Heart right ventricle (tissue), 16 donors: ENCODE data around the gene MRPS18A. TPM values are rescaled to one million over a fixed set of nuclear protein-coding genes. Genes with fewer than 3 reads are reported as not detected.

Experiments used
- ATAC-seq, 8 donors: fragments of 200-7000 bp; cut with Tn5 transposase; one replicate each; pipeline ENCODE4 v1.9.1; 2020; ENCODE audit warnings: mild to moderate bottlenecking in 8 of 8, moderate library complexity in 8 of 8, moderate number of reproducible peaks in 1 of 8
- DNase-seq, 2 donors: peaks; one replicate each; pipeline ENCODE4 v3.0.0-alpha.2; 2020
- H3K27ac ChIP-seq, 10 donors: fragments of 200-600 bp; sonication (generic) in 2 of 10; one replicate each; pipeline versions ENCODE4 v1.5.0 to v1.8.0; 2020 to 2022; ENCODE audit warnings: mild to moderate bottlenecking in 3 of 10
- H3K27me3 ChIP-seq, 7 donors: fragments of 200-600 bp; one replicate each; pipeline ENCODE4 v1.8.0; 2021 to 2022; ENCODE audit warnings: mild to moderate bottlenecking in 2 of 7
- H3K36me3 ChIP-seq, 9 donors: fragments of 200-600 bp; sonication (generic) in 1 of 9; one replicate each; pipeline versions ENCODE4 v1.5.0 to v1.8.0; 2020 to 2022; ENCODE audit warnings: mild to moderate bottlenecking in 2 of 9
- H3K4me1 ChIP-seq, 9 donors: fragments of 200-600 bp; sonication (generic) in 1 of 9; one replicate each; pipeline versions ENCODE4 v1.5.0 to v1.8.0; 2020 to 2022; ENCODE audit warnings: mild to moderate bottlenecking in 4 of 9
- H3K4me3 ChIP-seq, 10 donors: fragments of 200-600 bp; sonication (generic) in 2 of 10; one replicate each; pipeline versions ENCODE4 v1.5.0 to v1.8.0; 2020 to 2022; ENCODE audit warnings: mild to moderate bottlenecking in 7 of 10, moderate library complexity in 2 of 10
- H3K9me3 ChIP-seq, 11 donors: fragments of 200-600 bp in 10 of 11; sonication (generic) in 2 of 11; one replicate each; pipeline versions ENCODE4 v1.5.0 to v1.8.0; 2013 to 2022; ENCODE audit warnings: mild to moderate bottlenecking in 2 of 11, control low read depth in 1 of 11, moderate library complexity in 1 of 11
- CTCF ChIP-seq, 9 donors: fragments of 200-600 bp; sonication (generic) in 2 of 9; IDR thresholded peaks; one replicate each; pipeline versions ENCODE4 v1.5.0 to v1.8.0; 2021 to 2022; ENCODE audit warnings: antibody characterized with exemption in 9 of 9, mild to moderate bottlenecking in 5 of 9, moderate library complexity in 1 of 9
- WGBS, 2 donors: extraction: QIAGEN DNeasy Blood & Tissue Kit; methylation state at CpG; one replicate each; pipeline ENCODE4 v1.1.7; 2013; ENCODE audit warnings: inconsistent platforms in 1 of 2; 5-methylcytosine and 5-hydroxymethylcytosine counted together
- intact Hi-C, 10 donors: fragments of 100-400 bp; cut with DNase I; formaldehyde crosslinking; loops; one replicate each; pipeline versions ENCODE4 v1.11.1 to v1.14.2; 2022
- polyA plus RNA-seq, 2 donors: library from polyadenylated mRNA; stranded (reverse); fragments of 200-250 nt; gene quantifications; one replicate each; pipeline ENCODE4 v1.2.3, GENCODE V29; 2013
- total RNA-seq, 10 donors: library from RNA; stranded (reverse); fragmentation: NEBNext Ultra II Directional in 3 of 10; extraction: Animal tissue kit (Norgen Biotek cat#: 25700) in 3 of 10; gene quantifications; one replicate each; pipeline versions ENCODE4 v1.2.1 to v1.2.4, GENCODE V29; 2021 to 2023
- donor health status: Arrhythmogenic right ventricular cardiomyopathy.
- donor health status: ischemic (EF 13 %, LVEDD 7.1; RV severe dilation, severe dysfunction).
- donor health status: healthy with polysubstance abuse.
- donor health status: DM: no; HTN: yes; CAD: no.
- donor health status: DM: no; HTN: no; CAD: no.
- donor health status: ischemic (EF 25% LVEDD 6.9; RV normal size, moderate dysfunction).
- donor health status: ischemic (EF 25% LVEDD 5.7; RV mildly dilated, moderate dysfunction).
- donor health status: healthy.
- donor health status: DM: yes; HTN: yes; CAD: no.
- donor health status: Ischemic cardiomyopathy.
- donor health status: ischemic (EF 35%, LVEDD 5.7; RV mildly dilated, moderate dysfunction).
- donor health status: nonischemic (EF 11% LVEDD 7.7; RV severe dilation, severe dysfunction).
- donor health status: DM: yes; HTN: yes; CAD: no.
- donor health status: PGD.
- donor health status: ischemic (EF 29% LVEDD 5.4; RV normal size, mild dysfunction).
- donor health status: nonischemic (EF 23%, LVEDD 6.1; RV moderate dilation, normal function).

Gene MRPS18A
- total and polyA plus RNA-seq, 12 donors: 30.4 to 103 (median 40.6) TPM

- Histone ChIP-seq H3K4me1 (peaks cover 26 to 49% (median 41%) of the 10 kb centered on the region in 9 donors), H3K27me3 (no peaks in the 10 kb centered on the region), H3K4me3 (no peak overlapping the region), H3K36me3 (peaks cover 0 to 32% (median 12%) of the 10 kb centered on the region in 9 donors), H3K27ac (peak overlapping the region in 9 of 10 donors; percentile 19 to 85 (median 79)), H3K9me3 (no peaks in the 10 kb centered on the region)
- 18 to 26% methylated on average over 17 of the region's 17 CpGs for WGBS, 2 donors
- peak; percentile 22 to 67 (median 55) for TF ChIP-seq CTCF (IDR thresholded peaks at IDR 0.05)
- DNase-seq (peak; percentile 57 to 59), ATAC-seq (peak; percentile 44 to 76 (median 67))
- intact Hi-C loops: loop anchor here (2.0 to 10.0 kb wide), 13 partner anchors 49 to 410 kb away; partner anchors contain the start of gene VEGFA (in 1 of the 10)
Measured at GRCh38 chr6:43668151-43669028, 19.2 kb downstream of the MRPS18A start.

DNA sequence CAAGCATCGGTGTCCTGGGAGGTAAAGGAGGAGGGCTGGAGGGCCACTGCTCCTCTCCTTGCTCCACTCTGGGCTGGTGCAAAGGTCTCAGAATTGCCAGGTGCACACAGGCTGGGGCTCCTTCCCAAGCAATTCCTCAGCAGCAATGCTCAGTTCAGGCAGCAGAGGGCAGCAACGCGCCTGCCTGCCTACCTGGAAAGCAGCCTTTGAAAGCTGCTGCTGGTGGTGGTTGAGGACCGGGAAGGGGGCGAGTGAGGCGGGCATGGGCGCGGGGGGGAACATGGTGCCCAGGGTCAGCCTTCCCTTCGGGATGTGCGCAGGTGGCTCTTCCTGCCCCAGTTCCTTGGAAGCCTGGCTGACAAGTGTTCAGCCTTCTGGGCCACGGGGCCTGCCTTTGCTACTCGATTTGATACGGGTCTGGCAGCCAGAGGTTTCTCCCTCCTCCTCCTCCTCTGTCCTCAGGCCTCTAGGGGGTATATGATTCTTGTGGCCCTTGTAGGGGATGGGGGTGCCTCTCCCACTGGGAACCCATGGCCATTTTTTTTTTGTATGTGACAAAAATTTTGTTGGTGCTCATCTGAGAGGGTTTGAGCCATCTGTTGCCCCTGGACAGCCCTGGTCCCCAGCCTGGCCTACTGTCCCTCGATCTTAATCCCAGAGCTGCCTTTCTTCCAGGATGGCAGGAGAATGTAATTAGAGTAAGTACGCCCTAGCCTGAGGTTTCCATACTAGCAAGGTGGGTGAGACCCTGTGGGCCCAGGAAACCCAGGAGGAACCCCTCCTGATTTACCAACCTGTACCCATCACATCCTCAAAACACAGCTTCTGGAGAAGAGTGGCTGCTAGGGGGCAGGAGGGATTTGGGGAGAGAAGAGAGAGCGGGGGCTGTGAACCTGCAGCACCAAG lies 20.1 kb downstream of the MRPS18A start:
- Histone ChIP-seq H3K9me3 (no peaks in the 10 kb centered on the region), H3K4me3 (peak overlapping the region in 3 of 10 donors; percentile 15 to 24 (median 22)), H3K36me3 (peaks cover 0 to 23% (median 10%) of the 10 kb centered on the region in 9 donors), H3K4me1 (peaks cover 26 to 47% (median 41%) of the 10 kb centered on the region in 9 donors), H3K27ac (peak overlapping the region in 8 of 10 donors; percentile 19 to 85 (median 80)), H3K27me3 (no peaks in the 10 kb centered on the region)
- ATAC-seq (peak; percentile 49 to 75 (median 59)), DNase-seq (peak; percentile 83 to 85)
- intact Hi-C loops: loop anchor here (1.0 to 10.0 kb wide), 15 partner anchors 50 to 412 kb away; partner anchors contain the start of gene VEGFA (in 1 of the 10)
- WGBS, 2 donors: 11 to 13% methylated on average over 16 of the region's 16 CpGs
- TF ChIP-seq CTCF (IDR thresholded peaks at IDR 0.05): peak; percentile 85 to 98 (median 95)

DNA sequence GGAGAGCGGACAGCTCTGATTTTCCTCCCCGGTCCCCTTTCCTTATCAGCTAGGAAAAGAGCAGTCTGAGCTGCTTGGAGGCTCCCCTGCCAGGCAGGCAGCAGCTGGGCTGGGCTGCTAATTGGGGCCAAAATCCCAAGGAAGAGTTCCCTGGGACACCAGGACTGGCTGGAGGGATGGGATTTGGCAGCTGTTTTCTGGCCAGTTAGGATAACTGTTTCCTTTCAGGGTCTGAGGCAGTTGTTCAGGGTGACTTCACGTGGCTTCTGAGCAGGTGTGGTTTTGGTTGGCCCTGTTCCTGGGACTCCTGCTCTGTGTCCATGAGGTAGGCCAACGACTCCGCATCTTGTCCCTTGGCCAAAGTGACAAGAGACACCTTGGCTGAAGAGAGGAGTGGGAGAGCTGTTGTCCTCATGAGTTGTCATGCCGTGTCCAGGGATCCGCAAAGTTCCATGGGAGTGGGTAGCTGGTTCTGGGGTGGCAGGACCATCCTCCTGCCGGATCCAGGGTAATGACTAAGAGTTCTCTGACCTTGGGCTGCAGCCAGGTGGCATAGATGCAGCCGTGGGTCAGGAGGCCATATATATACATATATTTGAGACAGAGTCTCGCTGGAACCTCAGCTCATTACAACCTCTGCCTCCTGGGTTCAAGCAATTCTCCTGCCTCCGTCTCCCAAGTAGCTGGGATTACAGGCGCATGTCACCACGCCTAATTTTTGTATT lies 21.2 kb downstream of the MRPS18A start:
- no peak overlapping the region for H3K27ac ChIP-seq
- DNase-seq (no peak), ATAC-seq (no peak)
- intact Hi-C loops: loop anchor here (2.0 to 10.0 kb wide), 11 partner anchors 51 to 412 kb away; partner anchors contain the start of gene VEGFA (in 1 of the 10)
- 62 to 65% methylated on average over 13 of the region's 13 CpGs for WGBS, 2 donors
- peaks cover 0 to 11% (median 6%) of the 10 kb centered on the region in 9 donors for H3K36me3 ChIP-seq
- H3K4me3 ChIP-seq: no peak overlapping the region
- H3K9me3 ChIP-seq: no peaks in the 10 kb centered on the region
- no peaks in the 10 kb centered on the region for H3K27me3 ChIP-seq
- TF ChIP-seq CTCF (IDR thresholded peaks at IDR 0.05): no peak
- H3K4me1 ChIP-seq: peaks cover 26 to 46% (median 40%) of the 10 kb centered on the region in 9 donors
